Brain microvascular endothelial cell (primary cell): ENCODE data around the gene TBX3.

Source experiments
- DNase-seq: peaks from one replicate; pipeline ENCODE4 v3.0.0-alpha.2; 2020
- H3K27ac ChIP-seq: fragments of 250-450 bp; sonication (Bioruptor Pico); 2 replicates; pipeline ENCODE4 v1.5.1; 2020; ENCODE audit warnings: mild to moderate bottlenecking, moderate library complexity
- H3K27me3 ChIP-seq: fragments of 250-450 bp; sonication (Bioruptor Pico); replicated peaks from 2 replicates; pipeline ENCODE4 v1.5.1; 2020; ENCODE audit warnings: mild to moderate bottlenecking
- H3K36me3 ChIP-seq: fragments of 250-450 bp; sonication (Bioruptor Pico); replicated peaks from 2 replicates; pipeline ENCODE4 v1.5.1; 2020; ENCODE audit warnings: mild to moderate bottlenecking
- H3K4me3 ChIP-seq: 2 replicates; pipeline ENCODE4 v1.5.1; 2011; ENCODE audit warnings: low read depth, mild to moderate bottlenecking, control low read depth, low read length, moderate library complexity
- in situ Hi-C: cut with HindIII; loops from 2 replicates; pipeline ENCODE4 v1.10.0; 2017; ENCODE audit warnings: low sequenced_read_pairs, low pct_ligation_motif_present
- TF ChIP-seq, protein P1 (sequence below): IDR thresholded peaks from 2 replicates; pipeline ENCODE4 v1.5.1; 2011; ENCODE audit warnings: low read depth, mild to moderate bottlenecking, moderate library complexity, low read length, control low read depth, inconsistent platforms; ENCODE audit errors: missing control alignments

Gene TBX3

DNA sequence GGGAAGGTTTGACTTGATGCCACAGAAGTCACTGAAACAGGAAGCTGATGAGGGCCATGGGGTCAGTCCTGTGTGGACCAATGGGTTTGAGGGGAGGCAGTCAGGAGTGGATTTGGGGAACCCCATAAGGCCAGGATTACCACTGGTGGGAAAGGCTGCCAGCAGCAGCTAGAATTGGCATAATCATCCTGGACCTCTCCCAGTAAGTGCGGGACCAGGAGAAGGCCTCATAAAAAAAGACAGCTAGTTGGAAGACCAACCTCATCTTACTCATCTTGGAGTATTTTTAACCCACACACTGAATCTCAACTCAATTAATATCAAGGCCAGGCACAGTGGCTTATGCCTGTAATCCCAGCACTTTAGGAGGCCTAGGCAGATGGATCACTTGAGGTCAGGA is 22.7 kb downstream of the TBX3 start:
- in situ Hi-C loops = no loop called here
- H3K27me3 ChIP-seq = peaks cover 10% of the 10 kb centered on the region
- TF ChIP-seq, protein P1, sequence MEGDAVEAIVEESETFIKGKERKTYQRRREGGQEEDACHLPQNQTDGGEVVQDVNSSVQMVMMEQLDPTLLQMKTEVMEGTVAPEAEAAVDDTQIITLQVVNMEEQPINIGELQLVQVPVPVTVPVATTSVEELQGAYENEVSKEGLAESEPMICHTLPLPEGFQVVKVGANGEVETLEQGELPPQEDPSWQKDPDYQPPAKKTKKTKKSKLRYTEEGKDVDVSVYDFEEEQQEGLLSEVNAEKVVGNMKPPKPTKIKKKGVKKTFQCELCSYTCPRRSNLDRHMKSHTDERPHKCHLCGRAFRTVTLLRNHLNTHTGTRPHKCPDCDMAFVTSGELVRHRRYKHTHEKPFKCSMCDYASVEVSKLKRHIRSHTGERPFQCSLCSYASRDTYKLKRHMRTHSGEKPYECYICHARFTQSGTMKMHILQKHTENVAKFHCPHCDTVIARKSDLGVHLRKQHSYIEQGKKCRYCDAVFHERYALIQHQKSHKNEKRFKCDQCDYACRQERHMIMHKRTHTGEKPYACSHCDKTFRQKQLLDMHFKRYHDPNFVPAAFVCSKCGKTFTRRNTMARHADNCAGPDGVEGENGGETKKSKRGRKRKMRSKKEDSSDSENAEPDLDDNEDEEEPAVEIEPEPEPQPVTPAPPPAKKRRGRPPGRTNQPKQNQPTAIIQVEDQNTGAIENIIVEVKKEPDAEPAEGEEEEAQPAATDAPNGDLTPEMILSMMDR = no peak
- no peak overlapping the region for H3K27ac ChIP-seq
- H3K36me3 ChIP-seq = no peaks in the 10 kb centered on the region
- H3K4me3 ChIP-seq = no peak overlapping the region
- no peak for DNase-seq

DNA sequence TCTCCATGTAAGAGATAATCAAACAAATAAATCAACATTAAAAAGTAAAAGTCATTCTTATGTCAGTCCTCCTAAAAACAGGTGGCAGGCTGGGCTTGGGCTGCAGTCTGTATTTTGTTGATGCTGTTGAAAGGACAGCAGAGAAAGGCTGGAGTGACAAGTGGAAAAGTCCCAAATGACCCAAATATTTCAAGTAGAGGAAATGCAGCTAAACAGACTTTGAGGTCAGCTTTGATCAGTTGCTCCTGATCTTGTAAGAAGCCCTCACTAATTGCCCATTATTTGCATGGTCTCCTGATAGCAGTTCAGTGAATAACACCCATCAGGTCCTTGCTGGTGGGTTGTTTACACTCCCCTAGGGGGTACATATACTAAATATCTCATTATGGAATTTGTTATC is 24.9 kb downstream of the TBX3 start:
- no peak overlapping the region for H3K4me3 ChIP-seq
- no peak for DNase-seq
- H3K27me3 ChIP-seq = no peaks in the 10 kb centered on the region
- no peaks in the 10 kb centered on the region for H3K36me3 ChIP-seq
- H3K27ac ChIP-seq = no peak overlapping the region
- TF ChIP-seq, protein P1 = no peak
- in situ Hi-C loops = no loop called here

DNA sequence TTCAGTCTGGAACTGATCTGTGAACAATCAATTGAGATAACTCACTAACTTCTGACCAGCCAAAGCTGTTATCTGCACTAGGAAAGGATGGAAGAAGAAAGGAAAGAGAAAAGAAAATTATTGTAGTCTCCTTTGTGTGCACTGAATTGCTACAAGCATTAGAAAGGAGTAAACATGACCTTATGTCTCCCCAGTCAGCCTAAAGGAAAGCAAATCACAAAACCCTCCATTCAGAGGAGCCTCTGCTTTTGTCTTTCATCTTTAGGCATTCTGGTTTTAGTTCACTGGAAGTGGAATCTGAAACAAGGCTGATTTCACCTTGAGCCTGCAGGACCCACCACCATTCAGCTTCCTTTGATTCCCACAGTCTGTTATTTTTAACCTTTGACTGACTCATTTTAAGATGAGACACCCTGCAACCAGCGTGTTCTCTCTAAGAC is 26.0 kb downstream of the TBX3 start:
- no peaks in the 10 kb centered on the region for H3K36me3 ChIP-seq
- TF ChIP-seq, protein P1 = no peak
- no peak overlapping the region for H3K27ac ChIP-seq
- in situ Hi-C loops = no loop called here
- no peak overlapping the region for H3K4me3 ChIP-seq
- no peak for DNase-seq
- H3K27me3 ChIP-seq = no peaks in the 10 kb centered on the region

DNA sequence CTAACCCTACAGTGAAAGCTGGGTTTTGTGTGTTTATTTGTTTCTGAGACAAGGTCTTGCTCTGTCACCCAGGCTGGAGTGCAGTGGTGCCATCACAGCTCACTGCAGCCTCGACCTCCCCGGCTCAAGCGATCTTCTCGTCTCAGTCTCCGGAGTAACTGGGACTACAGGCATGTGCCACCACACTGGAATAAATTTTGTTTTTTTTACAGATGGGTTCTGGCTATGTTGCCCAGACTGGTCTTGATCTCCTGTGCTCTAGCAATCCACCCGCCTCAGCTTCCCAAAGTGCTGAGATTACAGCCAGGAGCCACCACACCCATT is 26.4 kb downstream of the TBX3 start:
- Histone ChIP-seq H3K27me3 (no peaks in the 10 kb centered on the region), H3K36me3 (no peaks in the 10 kb centered on the region), H3K27ac (no peak overlapping the region), H3K4me3 (no peak overlapping the region)
- DNase-seq = no peak
- in situ Hi-C loops = no loop called here
- TF ChIP-seq, protein P1 = no peak

DNA sequence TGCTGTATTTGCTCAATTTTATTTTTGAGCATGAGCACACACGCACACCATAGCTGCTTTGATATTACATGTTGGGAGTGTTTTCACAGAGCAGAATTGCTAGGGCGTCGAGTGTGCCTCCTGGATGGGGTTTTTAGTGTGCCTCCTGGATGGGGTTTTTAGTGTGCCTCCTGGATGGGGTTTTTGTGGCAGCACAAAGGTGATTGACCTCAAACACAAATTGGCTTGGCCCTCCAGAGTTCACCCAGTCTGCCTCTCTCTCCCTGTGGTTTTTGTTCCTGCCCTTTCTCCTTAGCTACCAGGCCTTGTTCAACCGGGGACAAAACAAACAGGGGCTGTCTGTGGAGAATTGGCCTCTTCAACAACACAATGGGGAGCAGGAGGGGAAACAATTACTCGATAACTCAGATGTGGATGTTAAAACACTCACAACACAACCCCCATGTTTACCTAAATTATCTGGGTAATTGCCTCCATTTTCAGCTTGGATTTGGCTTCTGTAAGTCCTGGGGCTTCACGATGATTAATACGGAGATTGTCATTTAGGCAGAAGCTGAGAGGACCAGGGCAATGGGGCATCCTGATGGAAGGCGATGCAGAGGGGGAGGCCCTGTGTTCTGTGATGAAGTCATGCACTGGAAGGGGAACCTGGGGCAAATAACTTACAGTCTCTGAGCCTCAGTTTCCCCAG is 26.9 kb downstream of the TBX3 start:
- Histone ChIP-seq H3K27ac (no peak overlapping the region), H3K4me3 (no peak overlapping the region), H3K27me3 (no peaks in the 10 kb centered on the region), H3K36me3 (no peaks in the 10 kb centered on the region)
- no peak for DNase-seq
- in situ Hi-C loops = no loop called here
- TF ChIP-seq, protein P1 = no peak

DNA sequence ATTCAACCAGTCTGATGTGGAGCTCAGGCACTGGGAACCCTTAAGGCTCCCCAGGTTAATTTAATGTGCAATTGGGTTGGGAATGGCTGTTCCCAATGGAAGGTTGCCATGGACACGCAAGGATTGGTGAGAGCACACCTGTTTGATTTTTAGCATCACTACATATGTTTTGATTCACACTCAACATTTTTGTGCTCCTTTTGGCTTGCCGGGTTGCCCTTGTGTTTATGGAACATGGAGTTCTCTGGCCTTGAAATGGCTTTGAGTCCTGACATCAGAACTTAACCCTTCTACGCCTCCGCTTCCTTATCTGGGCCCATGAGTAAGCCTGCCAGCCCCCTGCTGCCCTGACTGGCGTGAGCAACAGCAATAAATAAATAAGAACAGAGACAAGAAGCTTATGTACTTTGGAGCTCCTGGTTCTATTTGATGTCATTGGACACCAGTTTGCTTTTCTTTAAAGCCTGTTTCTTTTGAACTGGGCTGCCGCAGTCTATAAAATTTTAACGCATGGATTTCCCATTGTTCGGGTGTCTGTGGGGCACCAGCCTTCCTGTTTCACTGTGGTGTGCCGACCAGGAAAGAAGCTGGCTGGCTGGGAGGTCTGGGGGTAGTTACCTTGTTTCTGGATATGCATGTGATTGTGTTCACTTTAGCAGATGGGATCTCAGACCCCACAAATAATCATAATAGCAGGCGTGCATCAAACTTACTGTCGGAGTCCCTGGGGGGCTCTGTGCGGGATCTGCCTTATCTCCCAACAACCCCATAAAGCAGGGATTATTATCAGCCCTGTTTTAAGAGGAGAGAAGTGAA is 27.8 kb downstream of the TBX3 start:
- Histone ChIP-seq H3K36me3 (no peaks in the 10 kb centered on the region), H3K27me3 (no peaks in the 10 kb centered on the region), H3K4me3 (no peak overlapping the region), H3K27ac (peak overlapping the region; percentile 60)
- DNase-seq = peak; percentile 94
- TF ChIP-seq, protein P1 = no peak
- in situ Hi-C loops = no loop called here
